Brain microvascular endothelial cell (primary cell): ENCODE measurements around the gene SPAG16.

ENCODE experiments used
- DNase-seq: peaks from one replicate; pipeline ENCODE4 v3.0.0-alpha.2; 2020
- H3K27ac ChIP-seq: fragments of 250-450 bp; sonication (Bioruptor Pico); 2 replicates; pipeline ENCODE4 v1.5.1; 2020; ENCODE audit warnings: mild to moderate bottlenecking, moderate library complexity
- H3K27me3 ChIP-seq: fragments of 250-450 bp; sonication (Bioruptor Pico); replicated peaks from 2 replicates; pipeline ENCODE4 v1.5.1; 2020; ENCODE audit warnings: mild to moderate bottlenecking
- H3K36me3 ChIP-seq: fragments of 250-450 bp; sonication (Bioruptor Pico); replicated peaks from 2 replicates; pipeline ENCODE4 v1.5.1; 2020; ENCODE audit warnings: mild to moderate bottlenecking
- H3K4me3 ChIP-seq: 2 replicates; pipeline ENCODE4 v1.5.1; 2011; ENCODE audit warnings: low read depth, mild to moderate bottlenecking, control low read depth, low read length, moderate library complexity
- in situ Hi-C: cut with HindIII; loops from 2 replicates; pipeline ENCODE4 v1.10.0; 2017; ENCODE audit warnings: low sequenced_read_pairs, low pct_ligation_motif_present
- TF ChIP-seq, protein P1 (sequence below): IDR thresholded peaks from 2 replicates; pipeline ENCODE4 v1.5.1; 2011; ENCODE audit warnings: low read depth, mild to moderate bottlenecking, moderate library complexity, low read length, control low read depth, inconsistent platforms; ENCODE audit errors: missing control alignments

SPAG16 gene

DNA sequence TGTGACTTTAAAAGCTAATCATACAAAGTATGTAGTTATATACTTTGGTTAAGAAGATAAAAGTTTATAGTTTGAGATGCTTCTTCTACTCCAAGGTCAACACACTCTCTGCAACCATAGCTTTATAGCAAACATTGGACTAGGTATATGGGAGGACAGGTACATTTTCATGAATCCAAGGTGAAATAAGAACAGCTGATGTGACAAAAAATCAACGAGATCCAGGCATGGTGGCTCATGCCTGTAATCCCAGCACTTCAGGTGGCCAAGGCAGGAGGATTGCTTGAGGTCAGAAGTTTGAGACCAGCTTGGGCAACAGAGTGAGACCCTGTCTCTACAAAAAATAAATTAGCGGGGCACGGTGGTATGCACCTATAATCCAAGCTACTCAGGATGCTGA is 963.3 kb downstream of the SPAG16 start:
- no peak for DNase-seq
- Histone ChIP-seq H3K4me3 (no peak overlapping the region), H3K27ac (no peak overlapping the region), H3K36me3 (no peaks in the 10 kb centered on the region), H3K27me3 (no peaks in the 10 kb centered on the region)
- TF ChIP-seq, protein P1, sequence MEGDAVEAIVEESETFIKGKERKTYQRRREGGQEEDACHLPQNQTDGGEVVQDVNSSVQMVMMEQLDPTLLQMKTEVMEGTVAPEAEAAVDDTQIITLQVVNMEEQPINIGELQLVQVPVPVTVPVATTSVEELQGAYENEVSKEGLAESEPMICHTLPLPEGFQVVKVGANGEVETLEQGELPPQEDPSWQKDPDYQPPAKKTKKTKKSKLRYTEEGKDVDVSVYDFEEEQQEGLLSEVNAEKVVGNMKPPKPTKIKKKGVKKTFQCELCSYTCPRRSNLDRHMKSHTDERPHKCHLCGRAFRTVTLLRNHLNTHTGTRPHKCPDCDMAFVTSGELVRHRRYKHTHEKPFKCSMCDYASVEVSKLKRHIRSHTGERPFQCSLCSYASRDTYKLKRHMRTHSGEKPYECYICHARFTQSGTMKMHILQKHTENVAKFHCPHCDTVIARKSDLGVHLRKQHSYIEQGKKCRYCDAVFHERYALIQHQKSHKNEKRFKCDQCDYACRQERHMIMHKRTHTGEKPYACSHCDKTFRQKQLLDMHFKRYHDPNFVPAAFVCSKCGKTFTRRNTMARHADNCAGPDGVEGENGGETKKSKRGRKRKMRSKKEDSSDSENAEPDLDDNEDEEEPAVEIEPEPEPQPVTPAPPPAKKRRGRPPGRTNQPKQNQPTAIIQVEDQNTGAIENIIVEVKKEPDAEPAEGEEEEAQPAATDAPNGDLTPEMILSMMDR, result no peak
- in situ Hi-C loops, result no loop called here

DNA sequence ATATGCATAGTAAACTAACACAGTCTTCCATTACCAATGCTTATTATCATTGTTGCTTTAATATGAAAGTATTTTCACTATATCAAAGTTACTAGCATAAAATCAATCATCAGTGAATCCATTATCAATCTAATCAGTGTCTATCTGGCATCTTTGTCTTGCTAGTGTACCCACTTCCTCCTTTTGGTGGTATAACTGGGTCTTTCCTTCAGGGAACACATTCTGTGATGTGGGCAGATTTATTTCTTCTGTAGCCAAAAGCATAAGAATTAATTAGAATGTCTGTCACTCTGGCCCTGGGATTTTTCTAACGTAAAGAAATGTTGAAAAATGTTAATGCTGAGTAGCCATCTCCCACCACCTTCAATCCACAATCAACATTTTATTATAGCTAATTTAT is 970.8 kb downstream of the SPAG16 start:
- no peak overlapping the region for H3K4me3 ChIP-seq
- no peak for DNase-seq
- in situ Hi-C loops, result no loop called here
- no peak overlapping the region for H3K27ac ChIP-seq
- TF ChIP-seq, protein P1, result no peak
- no peaks in the 10 kb centered on the region for H3K36me3 ChIP-seq
- H3K27me3 ChIP-seq, result no peaks in the 10 kb centered on the region

DNA sequence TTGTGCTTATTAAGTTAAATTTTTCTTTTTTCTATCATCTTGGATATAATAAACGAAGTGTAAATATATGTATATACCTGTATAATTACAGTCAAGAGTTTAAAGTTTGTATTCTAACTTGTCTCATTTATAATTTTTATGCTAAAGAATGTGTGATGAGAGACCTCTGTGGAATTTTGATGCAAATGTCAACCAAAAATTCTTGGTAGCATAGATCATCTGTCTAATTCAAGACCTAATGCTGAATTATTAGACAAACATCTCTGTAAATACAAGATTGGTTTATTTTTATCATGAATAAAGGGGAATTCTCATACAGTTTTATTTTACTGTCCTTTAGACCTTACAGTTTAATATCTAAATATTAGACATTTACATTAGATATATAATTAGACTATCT is 977.4 kb downstream of the SPAG16 start:
- TF ChIP-seq, protein P1, result no peak
- no peak for DNase-seq
- in situ Hi-C loops, result no loop called here
- Histone ChIP-seq H3K27me3 (no peaks in the 10 kb centered on the region), H3K4me3 (no peak overlapping the region), H3K27ac (no peak overlapping the region), H3K36me3 (no peaks in the 10 kb centered on the region)

DNA sequence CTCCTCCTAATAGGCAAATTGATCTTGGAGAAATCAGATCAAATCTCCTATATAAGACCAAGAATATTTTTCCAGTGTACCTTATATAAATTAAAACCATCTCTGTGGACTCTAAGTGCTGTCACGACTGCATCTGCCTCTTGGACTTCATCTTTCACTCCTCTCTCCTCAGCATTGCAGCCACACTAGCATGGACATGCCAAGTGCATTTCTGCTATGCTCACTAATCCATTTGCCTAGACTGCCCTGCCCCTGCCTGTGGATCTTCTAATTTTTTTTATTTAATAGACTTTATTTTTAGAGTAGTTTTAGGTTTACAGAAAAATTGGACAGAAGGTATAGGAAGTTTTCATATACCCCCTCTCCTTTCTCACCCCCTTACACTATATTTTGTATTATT is 979.9 kb downstream of the SPAG16 start:
- no peak for DNase-seq

DNA sequence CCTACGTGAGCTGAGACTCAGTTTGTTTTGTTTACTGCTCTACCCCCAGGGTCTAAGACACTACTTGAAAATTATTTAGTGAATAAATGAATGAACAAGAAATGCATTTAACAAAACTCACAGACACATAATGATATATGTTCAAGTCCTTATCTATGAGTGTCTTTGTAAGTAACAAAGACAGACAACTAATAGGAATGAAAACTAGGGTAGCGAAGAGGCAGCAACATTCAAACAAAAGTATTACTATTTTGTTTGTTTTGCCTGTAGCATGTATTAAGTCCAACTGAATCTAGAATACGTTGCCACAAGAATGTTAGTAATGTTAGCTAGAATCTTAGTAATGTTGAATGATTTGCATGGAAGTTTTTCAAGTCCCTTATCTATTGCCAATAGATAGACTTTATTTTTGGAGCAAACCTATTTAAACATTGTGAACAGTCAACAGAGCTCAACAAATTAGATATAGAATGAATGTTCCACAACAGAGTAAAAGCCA is 981.8 kb downstream of the SPAG16 start:
- Histone ChIP-seq H3K4me3 (no peak overlapping the region), H3K27ac (no peak overlapping the region), H3K36me3 (no peaks in the 10 kb centered on the region), H3K27me3 (no peaks in the 10 kb centered on the region)
- in situ Hi-C loops, result no loop called here
- DNase-seq, result no peak
- TF ChIP-seq, protein P1, result no peak

More for the DNA sequence above, 979.9 kb downstream of the SPAG16 start:
- Histone ChIP-seq H3K27me3 (no peaks in the 10 kb centered on the region), H3K27ac (no peak overlapping the region), H3K36me3 (no peaks in the 10 kb centered on the region), H3K4me3 (no peak overlapping the region)
- in situ Hi-C loops, result no loop called here
- TF ChIP-seq, protein P1, result no peak

DNA sequence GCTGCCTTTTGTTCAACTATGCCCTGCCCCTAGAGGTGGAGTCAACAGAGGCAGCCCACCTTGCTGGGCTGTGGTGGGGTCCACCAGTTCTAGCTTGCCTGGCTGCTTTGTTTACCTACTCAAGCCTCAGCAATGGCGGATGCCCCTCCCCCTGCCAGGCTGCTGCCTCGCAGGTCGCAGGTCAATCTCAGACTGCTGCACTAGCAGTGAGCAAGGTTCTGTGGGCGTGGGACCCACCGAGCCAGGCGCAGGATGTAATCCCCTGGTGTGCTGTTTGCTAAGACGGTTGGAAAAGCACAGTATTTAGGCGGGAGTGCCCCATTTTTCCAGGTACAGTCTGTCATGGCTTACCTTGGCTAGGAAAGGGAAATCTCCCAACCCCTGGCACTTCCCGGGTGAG is 993.6 kb downstream of the SPAG16 start:
- Histone ChIP-seq H3K27ac (no peak overlapping the region), H3K36me3 (no peaks in the 10 kb centered on the region), H3K4me3 (no peak overlapping the region), H3K27me3 (no peaks in the 10 kb centered on the region)
- in situ Hi-C loops, result no loop called here
- no peak for DNase-seq
- TF ChIP-seq, protein P1, result no peak
